Measurements from ENCODE around the gene FOXD1.

Gene FOXD1

GRCh38 chr5:73445665-73446630 is 2.6 kb downstream of the FOXD1 start:
- H3K9ac ChIP-seq (ENCODE audit: low read depth, low read length): peak overlapping the region; percentile 87

DNA sequence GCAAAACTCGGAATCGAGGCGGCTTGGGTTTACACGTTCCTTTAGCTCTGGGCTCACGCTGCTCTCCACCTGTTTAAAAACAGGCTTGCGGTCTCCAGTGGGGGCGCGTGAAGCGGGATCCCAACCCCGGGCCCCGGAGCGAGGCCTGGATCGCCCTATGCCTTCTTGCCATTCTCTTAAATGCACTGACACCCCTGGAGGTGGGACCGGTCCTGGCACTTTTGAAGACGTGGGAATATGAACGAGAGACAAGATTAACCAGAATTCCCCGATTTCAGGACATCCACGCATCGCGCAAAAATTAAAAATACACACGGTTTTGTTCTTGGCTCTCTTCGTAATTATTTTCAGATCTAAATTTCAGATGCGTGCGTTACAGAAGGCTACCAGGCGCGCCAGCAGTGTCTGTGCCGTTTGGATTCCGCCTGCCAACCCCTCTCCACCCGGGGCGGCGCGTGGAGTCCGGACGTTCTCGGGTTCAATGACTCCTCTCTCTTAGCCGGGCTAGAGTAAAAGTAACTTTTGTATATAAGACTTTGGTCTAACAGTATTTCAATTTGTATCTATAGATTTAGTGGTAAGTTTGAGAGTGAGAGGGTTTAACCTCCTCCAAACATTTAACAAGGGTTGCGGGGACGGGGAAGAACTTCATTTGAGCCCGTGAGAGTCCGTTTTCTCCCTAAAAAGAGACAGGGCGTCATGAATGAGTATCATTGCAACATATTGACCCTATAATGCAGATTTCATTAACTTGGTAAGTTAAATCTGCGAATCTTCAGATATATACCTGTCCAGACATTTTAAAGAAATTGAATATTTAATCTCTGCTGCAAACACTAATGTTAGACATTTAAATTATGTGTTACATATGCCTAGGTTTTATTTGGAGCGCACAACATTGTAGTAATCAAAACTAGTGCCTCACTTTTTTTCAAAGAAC is 3.8 kb downstream of the FOXD1 start:
- no peak overlapping the region for H3K9ac ChIP-seq (ENCODE audit: low read depth, low read length)
- peaks cover 10% of the 10 kb centered on the region for H3K27me3 ChIP-seq (ENCODE audit: control insufficient read depth, insufficient read depth, low read length)
- peak overlapping the region; percentile 86 for H3K4me2 ChIP-seq (ENCODE audit: low read length)
- peaks cover 9% of the 10 kb centered on the region for H3K4me1 ChIP-seq (ENCODE audit: control insufficient read depth, insufficient read depth, low read length)
- peak overlapping the region; percentile 80 for H3K4me3 ChIP-seq (ENCODE audit: low read length)
- no peaks in the 10 kb centered on the region for H3K9me3 ChIP-seq (replicated peaks; ENCODE audit: low read length)
- H3K36me3 ChIP-seq (ENCODE audit: insufficient read depth, low read length): peaks cover 4% of the 10 kb centered on the region

More at GRCh38 chr5:73445665-73446630, 2.6 kb downstream of the FOXD1 start:
- Histone ChIP-seq H3K4me3 (ENCODE audit: low read length) (peak overlapping the region; percentile 80), H3K27me3 (ENCODE audit: control insufficient read depth, insufficient read depth, low read length) (peaks cover 21% of the 10 kb centered on the region), H3K4me1 (ENCODE audit: control insufficient read depth, insufficient read depth, low read length) (peaks cover 6% of the 10 kb centered on the region), H3K9me3 (replicated peaks; ENCODE audit: low read length) (no peaks in the 10 kb centered on the region), H3K36me3 (ENCODE audit: insufficient read depth, low read length) (peaks cover 4% of the 10 kb centered on the region), H3K4me2 (ENCODE audit: low read length) (peak overlapping the region; percentile 86)

GRCh38 chr5:73443829-73444498 is 4.6 kb downstream of the FOXD1 start:
- peaks cover 4% of the 10 kb centered on the region for H3K36me3 ChIP-seq (ENCODE audit: insufficient read depth, low read length)
- H3K27me3 ChIP-seq (ENCODE audit: control insufficient read depth, insufficient read depth, low read length): peaks cover 2% of the 10 kb centered on the region
- H3K9me3 ChIP-seq (replicated peaks; ENCODE audit: low read length): no peaks in the 10 kb centered on the region
- no peak overlapping the region for H3K9ac ChIP-seq (ENCODE audit: low read depth, low read length)
- peaks cover 6% of the 10 kb centered on the region for H3K4me1 ChIP-seq (ENCODE audit: control insufficient read depth, insufficient read depth, low read length)
- peak overlapping the region; percentile 2 for H3K4me2 ChIP-seq (ENCODE audit: low read length)
- no peak overlapping the region for H3K4me3 ChIP-seq (ENCODE audit: low read length)

DNA sequence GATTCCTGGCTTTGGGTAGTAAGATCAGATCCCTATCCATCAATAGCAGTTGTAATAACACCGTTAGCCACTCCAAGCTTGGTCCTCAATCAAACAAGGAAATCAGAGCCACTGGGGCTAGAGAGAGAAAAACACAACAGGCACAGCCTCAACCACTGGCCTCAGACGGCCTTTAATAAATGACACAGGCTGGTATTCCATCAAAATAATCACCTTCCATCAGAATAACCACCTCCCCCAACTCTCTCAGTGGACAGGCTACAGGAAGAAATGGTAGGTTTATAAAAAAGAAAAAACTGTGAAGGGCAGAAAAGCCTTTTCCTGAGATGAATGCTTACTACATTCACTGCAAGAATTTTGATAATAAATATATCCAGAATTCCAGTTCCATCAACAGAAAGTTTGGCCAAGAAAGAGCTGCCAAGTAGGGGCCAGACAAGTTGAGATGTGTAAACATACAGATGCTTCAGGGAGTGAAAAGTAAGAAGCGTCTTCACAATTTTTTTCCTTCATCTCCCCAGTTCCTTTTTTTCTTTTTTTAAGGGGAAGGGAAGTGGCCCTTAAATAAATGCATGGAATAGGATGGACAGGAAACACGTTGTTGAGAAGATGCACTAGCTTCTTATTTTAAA is 5.5 kb downstream of the FOXD1 start:
- Histone ChIP-seq H3K9me3 (replicated peaks; ENCODE audit: low read length) (no peaks in the 10 kb centered on the region), H3K9ac (ENCODE audit: low read depth, low read length) (no peak overlapping the region), H3K4me1 (ENCODE audit: control insufficient read depth, insufficient read depth, low read length) (peaks cover 3% of the 10 kb centered on the region), H3K4me2 (ENCODE audit: low read length) (no peak overlapping the region), H3K27me3 (ENCODE audit: control insufficient read depth, insufficient read depth, low read length) (peaks cover 3% of the 10 kb centered on the region), H3K4me3 (ENCODE audit: low read length) (no peak overlapping the region), H3K36me3 (ENCODE audit: insufficient read depth, low read length) (peaks cover 4% of the 10 kb centered on the region)

GRCh38 chr5:73442231-73442811 is 6.3 kb downstream of the FOXD1 start:
- H3K36me3 ChIP-seq (ENCODE audit: insufficient read depth, low read length): peaks cover 4% of the 10 kb centered on the region
- H3K9me3 ChIP-seq (replicated peaks; ENCODE audit: low read length): no peaks in the 10 kb centered on the region
- no peak overlapping the region for H3K9ac ChIP-seq (ENCODE audit: low read depth, low read length)
- no peak overlapping the region for H3K4me2 ChIP-seq (ENCODE audit: low read length)
- peaks cover 11% of the 10 kb centered on the region for H3K4me1 ChIP-seq (ENCODE audit: control insufficient read depth, insufficient read depth, low read length)
- peaks cover 3% of the 10 kb centered on the region for H3K27me3 ChIP-seq (ENCODE audit: control insufficient read depth, insufficient read depth, low read length)
- H3K4me3 ChIP-seq (ENCODE audit: low read length): no peak overlapping the region

- Histone ChIP-seq H3K9me3 (replicated peaks; ENCODE audit: low read length) (no peaks in the 10 kb centered on the region), H3K4me1 (ENCODE audit: control insufficient read depth, insufficient read depth, low read length) (peaks cover 20% of the 10 kb centered on the region), H3K9ac (ENCODE audit: low read depth, low read length) (no peak overlapping the region), H3K4me2 (ENCODE audit: low read length) (no peak overlapping the region), H3K36me3 (ENCODE audit: insufficient read depth, low read length) (peaks cover 4% of the 10 kb centered on the region), H3K27me3 (ENCODE audit: control insufficient read depth, insufficient read depth, low read length) (peaks cover 4% of the 10 kb centered on the region), H3K4me3 (ENCODE audit: low read length) (no peak overlapping the region)
Observed at GRCh38 chr5:73441378-73441777, 7.2 kb downstream of the FOXD1 start.

DNA sequence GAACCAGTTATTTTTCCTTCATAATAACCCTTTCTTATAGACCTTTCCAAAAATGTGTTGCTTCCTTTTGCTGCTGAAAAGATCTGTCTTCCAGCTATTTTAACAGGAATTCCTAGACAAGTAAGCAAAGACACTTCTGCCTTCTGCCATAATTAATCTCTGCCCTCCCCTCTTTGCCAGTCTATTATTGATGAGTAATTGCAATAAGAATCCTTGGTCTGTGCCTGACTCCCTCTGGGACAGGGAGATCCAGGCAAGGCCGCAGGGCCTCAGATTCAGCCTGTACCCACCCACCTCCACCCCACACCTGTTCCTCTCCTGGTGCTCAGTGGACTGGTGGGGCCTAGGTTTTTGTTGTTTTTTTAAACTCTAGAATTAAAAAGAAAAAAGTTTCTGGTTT is 8.3 kb downstream of the FOXD1 start:
- H3K9ac ChIP-seq (ENCODE audit: low read depth, low read length): no peak overlapping the region
- H3K4me1 ChIP-seq (ENCODE audit: control insufficient read depth, insufficient read depth, low read length): peaks cover 20% of the 10 kb centered on the region
- H3K27me3 ChIP-seq (ENCODE audit: control insufficient read depth, insufficient read depth, low read length): peaks cover 15% of the 10 kb centered on the region
- no peak overlapping the region for H3K4me3 ChIP-seq (ENCODE audit: low read length)
- peaks cover 4% of the 10 kb centered on the region for H3K36me3 ChIP-seq (ENCODE audit: insufficient read depth, low read length)
- H3K9me3 ChIP-seq (replicated peaks; ENCODE audit: low read length): no peaks in the 10 kb centered on the region
- H3K4me2 ChIP-seq (ENCODE audit: low read length): no peak overlapping the region

DNA sequence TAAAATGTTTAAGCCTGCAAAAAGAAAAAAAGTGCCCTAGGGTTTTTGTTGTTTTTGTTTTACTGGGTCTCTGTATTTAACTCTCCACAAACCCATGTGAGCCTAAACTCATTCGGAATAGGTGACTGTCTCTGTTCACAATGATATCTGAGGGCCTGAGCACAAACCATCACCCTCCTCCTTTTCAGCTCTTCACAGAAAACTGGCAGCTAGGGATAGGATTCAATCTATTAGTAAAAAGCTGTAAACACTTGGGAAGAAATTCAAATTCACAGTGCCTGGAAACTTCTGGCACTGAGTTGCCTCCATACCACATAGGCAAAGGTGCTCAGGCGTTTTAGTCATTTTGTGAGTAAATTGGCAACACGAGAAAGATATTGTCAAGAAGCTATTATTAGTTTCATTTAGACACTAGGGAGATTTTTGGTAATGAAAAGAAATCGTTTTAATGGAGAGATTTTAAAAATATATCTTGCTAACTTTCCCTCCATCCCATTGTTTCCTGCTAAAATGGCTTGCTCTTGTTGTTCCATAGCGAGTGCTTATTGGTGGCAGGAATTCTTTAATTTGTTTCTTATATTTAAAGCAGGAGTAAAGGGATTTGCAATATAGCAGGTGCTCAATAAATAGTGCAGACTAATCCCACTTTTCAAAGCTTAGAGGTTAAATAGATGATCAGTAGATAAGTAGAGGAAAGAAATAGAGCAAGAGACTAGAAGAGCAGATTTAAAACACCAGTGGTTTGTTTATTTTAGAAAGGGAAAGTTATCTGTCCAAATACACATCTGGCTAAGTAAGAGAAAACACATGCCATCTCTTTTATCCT is 9.7 kb downstream of the FOXD1 start:
- H3K27me3 ChIP-seq (ENCODE audit: control insufficient read depth, insufficient read depth, low read length): peaks cover 15% of the 10 kb centered on the region
- H3K4me1 ChIP-seq (ENCODE audit: control insufficient read depth, insufficient read depth, low read length): peaks cover 20% of the 10 kb centered on the region
- no peak overlapping the region for H3K4me3 ChIP-seq (ENCODE audit: low read length)
- H3K9me3 ChIP-seq (replicated peaks; ENCODE audit: low read length): no peaks in the 10 kb centered on the region
- H3K36me3 ChIP-seq (ENCODE audit: insufficient read depth, low read length): peaks cover under 1% of the 10 kb centered on the region
- no peak overlapping the region for H3K4me2 ChIP-seq (ENCODE audit: low read length)
- no peak overlapping the region for H3K9ac ChIP-seq (ENCODE audit: low read depth, low read length)

DNA sequence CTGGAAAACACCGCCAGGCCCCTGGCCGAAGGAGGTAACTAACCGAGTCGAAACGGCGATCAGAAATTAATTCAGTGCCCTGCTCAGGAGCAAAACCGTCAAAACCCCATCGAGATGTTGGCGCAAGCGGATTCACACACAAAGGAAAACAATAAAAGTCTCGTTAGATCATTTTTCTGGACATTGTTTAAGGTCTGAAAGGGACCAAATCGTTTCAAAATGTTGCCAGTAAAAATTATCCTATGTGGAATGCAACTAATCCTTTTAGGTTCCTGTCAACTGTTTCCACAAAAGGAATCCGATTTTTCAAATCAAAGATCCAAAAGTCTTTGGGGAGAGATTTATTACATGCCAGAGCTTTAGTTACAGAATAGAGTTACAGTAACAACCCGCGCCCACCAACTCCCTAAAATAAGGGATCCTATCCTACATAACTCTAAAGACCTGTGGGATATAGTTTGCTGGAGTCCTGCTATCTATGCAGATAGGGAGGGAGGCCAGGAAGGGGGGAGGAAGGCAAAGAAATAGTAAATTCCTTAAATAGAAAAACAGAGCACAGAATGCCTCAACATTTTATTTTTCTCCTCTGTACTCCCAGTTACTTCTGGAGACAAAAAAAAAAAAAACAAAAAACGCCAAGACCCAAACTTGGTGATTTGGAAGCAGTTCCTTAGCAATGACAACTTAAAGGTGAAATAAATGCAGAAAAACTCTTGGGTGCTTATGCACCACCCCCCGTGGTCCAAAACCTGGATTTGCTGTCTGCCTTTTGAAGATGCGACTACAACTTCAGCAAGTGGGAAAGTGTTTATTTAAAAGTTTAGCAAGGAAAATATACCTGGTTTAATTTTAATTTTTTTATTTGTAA is 10.6 kb downstream of the FOXD1 start:
- H3K4me2 ChIP-seq (ENCODE audit: low read length): peak overlapping the region; percentile 74
- peak overlapping the region; percentile 75 for H3K9ac ChIP-seq (ENCODE audit: low read depth, low read length)
- H3K27me3 ChIP-seq (ENCODE audit: control insufficient read depth, insufficient read depth, low read length): peaks cover 15% of the 10 kb centered on the region

More for the DNA sequence above, 10.6 kb downstream of the FOXD1 start:
- Histone ChIP-seq H3K4me3 (ENCODE audit: low read length) (peak overlapping the region; percentile 57), H3K9me3 (replicated peaks; ENCODE audit: low read length) (no peaks in the 10 kb centered on the region), H3K4me1 (ENCODE audit: control insufficient read depth, insufficient read depth, low read length) (peaks cover 20% of the 10 kb centered on the region), H3K36me3 (ENCODE audit: insufficient read depth, low read length) (no peaks in the 10 kb centered on the region)

All from skeletal muscle satellite cell (primary cell).